Measurements from ENCODE around the gene KRTAP12-1. TPM values are rescaled to one million over a fixed set of nuclear protein-coding genes. Genes with fewer than 3 reads are reported as not detected.
A peak's percentile ranks its signal among the peaks of the same experiment; 100 is the strongest.
"Not testable (repeated sequence)": the region's sequence is repeated elsewhere in the genome, so short reads cannot be mapped to it uniquely, and the experiment has no call there.

KRTAP12-1 gene
- total RNA-seq, 1 donor from 2014 or later: not detected

GRCh38 chr21:44684077-44684476 lies 2.1 kb upstream of the KRTAP12-1 start:
- no peak for ATAC-seq (ENCODE audit: poor library complexity)
- no peak for DNase-seq
- intact Hi-C loops (cut with DNase I): no loop called here

- no peak for ATAC-seq (ENCODE audit: poor library complexity)
- intact Hi-C loops (cut with DNase I): no loop called here
- DNase-seq: no peak
These were observed 703 bp upstream of the KRTAP12-1 start for GRCh38 chr21:44682580-44683151.

- no peak for ATAC-seq (ENCODE audit: poor library complexity)
- no peak for DNase-seq
- intact Hi-C loops (cut with DNase I): no loop called here
These were observed 811 bp downstream of the KRTAP12-1 start for GRCh38 chr21:44681152-44681551.

GRCh38 chr21:44677881-44678280 lies 4.1 kb downstream of the KRTAP12-1 start:
- DNase-seq: no peak
- no peak for ATAC-seq (ENCODE audit: poor library complexity)
- intact Hi-C loops (cut with DNase I): no loop called here

- ATAC-seq (ENCODE audit: poor library complexity) (no peak), DNase-seq (no peak)
- intact Hi-C loops (cut with DNase I): no loop called here
These were observed 10.1 kb downstream of the KRTAP12-1 start for GRCh38 chr21:44671911-44672310.

- DNase-seq (no peak), ATAC-seq (ENCODE audit: poor library complexity) (no peak)
- intact Hi-C loops (cut with DNase I): no loop called here
These were observed 11.1 kb downstream of the KRTAP12-1 start for GRCh38 chr21:44670642-44671432.

GRCh38 chr21:44667612-44668011 lies 14.4 kb downstream of the KRTAP12-1 start:
- DNase-seq (no peak), ATAC-seq (ENCODE audit: poor library complexity) (no peak)
- intact Hi-C loops (cut with DNase I): no loop called here

- peak; percentile 86 for ATAC-seq (ENCODE audit: poor library complexity)
- intact Hi-C loops (cut with DNase I): no loop called here
- DNase-seq: peak; percentile 56
These were observed 15.3 kb downstream of the KRTAP12-1 start, which contains the start of gene KRTAP12-2 for GRCh38 chr21:44666401-44667320. Gene KRTAP12-2 (minus strand): TSS chr21:44666927. CDS start chr21:44666886, 41 bp downstream.

GRCh38 chr21:44664691-44665090 lies 17.3 kb downstream of the KRTAP12-1 start:
- DNase-seq: no peak
- no peak for ATAC-seq (ENCODE audit: poor library complexity)
- intact Hi-C loops (cut with DNase I): no loop called here

- DNase-seq; intact Hi-C loops (cut with DNase I); ATAC-seq (ENCODE audit: poor library complexity): not testable (repeated sequence)
These were observed 20.4 kb downstream of the KRTAP12-1 start for GRCh38 chr21:44661567-44661966.

GRCh38 chr21:44658913-44659595 lies 22.9 kb downstream of the KRTAP12-1 start:
- intact Hi-C loops (cut with DNase I): no loop called here
- ATAC-seq (ENCODE audit: poor library complexity) (no peak), DNase-seq (no peak)

- DNase-seq (no peak), ATAC-seq (ENCODE audit: poor library complexity) (no peak)
- intact Hi-C loops (cut with DNase I): no loop called here
These were observed 23.4 kb downstream of the KRTAP12-1 start for GRCh38 chr21:44658541-44658910.

- intact Hi-C loops (cut with DNase I): no loop called here
- DNase-seq: no peak
- ATAC-seq (ENCODE audit: poor library complexity): no peak
These were observed 24.1 kb downstream of the KRTAP12-1 start, which contains the start of gene KRTAP12-3 for GRCh38 chr21:44657635-44658540. Gene KRTAP12-3 (plus strand): TSS chr21:44657932. CDS start chr21:44657980, 48 bp downstream.

GRCh38 chr21:44656868-44657267 lies 25.1 kb downstream of the KRTAP12-1 start:
- intact Hi-C loops (cut with DNase I): no loop called here
- ATAC-seq (ENCODE audit: poor library complexity) (no peak), DNase-seq (no peak)

- no peak for DNase-seq
- ATAC-seq (ENCODE audit: poor library complexity): no peak
- intact Hi-C loops (cut with DNase I): no loop called here
These were observed 27.3 kb downstream of the KRTAP12-1 start, which contains the start of gene KRTAP12-4 for GRCh38 chr21:44654576-44655175. Gene KRTAP12-4 (minus strand): TSS chr21:44654659. CDS start chr21:44654614, 45 bp downstream.

- ATAC-seq (ENCODE audit: poor library complexity): no peak
- intact Hi-C loops (cut with DNase I): no loop called here
- no peak for DNase-seq
These were observed 28.0 kb downstream of the KRTAP12-1 start for GRCh38 chr21:44653656-44654575.
